GM19463 (cell line): ENCODE data around the gene APBA2.

ENCODE experiments used
- ATAC-seq: cut with Tn5 transposase; IDR thresholded peaks from one replicate; pipeline ENCODE4 v1.9.1; 2021; ENCODE audit warnings: mild to moderate bottlenecking, moderate library complexity; ENCODE audit not compliant: unreplicated experiment

APBA2 gene

GRCh38 chr15:28980709-28981350, 95.1 kb downstream of the APBA2 start:
- no peak for ATAC-seq

- no peak for ATAC-seq
These were observed 95.6 kb downstream of the APBA2 start for GRCh38 chr15:28981351-28981720.

GRCh38 chr15:28981921-28982320, 96.1 kb downstream of the APBA2 start:
- ATAC-seq = no peak

GRCh38 chr15:28982886-28983285, 97.1 kb downstream of the APBA2 start:
- ATAC-seq = no peak

- no peak for ATAC-seq
These were observed 97.9 kb downstream of the APBA2 start for GRCh38 chr15:28983432-28984311.

- no peak for ATAC-seq
These were observed 98.9 kb downstream of the APBA2 start for GRCh38 chr15:28984421-28985315.

GRCh38 chr15:28985316-28985645, 99.5 kb downstream of the APBA2 start:
- no peak for ATAC-seq

- no peak for ATAC-seq
These were observed 99.9 kb downstream of the APBA2 start for GRCh38 chr15:28985691-28986090.

- no peak for ATAC-seq
These were observed 100.3 kb downstream of the APBA2 start for GRCh38 chr15:28986108-28986507.

- no peak for ATAC-seq
These were observed 101.0 kb downstream of the APBA2 start for GRCh38 chr15:28986726-28987125.

- no peak for ATAC-seq
These were observed 101.6 kb downstream of the APBA2 start for GRCh38 chr15:28987337-28987736.

- ATAC-seq = no peak
These were observed 103.6 kb downstream of the APBA2 start for GRCh38 chr15:28989239-28989830.

- ATAC-seq = no peak
These were observed 104.1 kb downstream of the APBA2 start for GRCh38 chr15:28989896-28990295.

- ATAC-seq = no peak
These were observed 104.6 kb downstream of the APBA2 start for GRCh38 chr15:28990390-28990789.

GRCh38 chr15:28991236-28992171, 105.7 kb downstream of the APBA2 start:
- no peak for ATAC-seq

- ATAC-seq = no peak
These were observed 106.6 kb downstream of the APBA2 start for GRCh38 chr15:28992336-28992864.

- ATAC-seq = no peak
These were observed 107.4 kb downstream of the APBA2 start for GRCh38 chr15:28993051-28993719.

GRCh38 chr15:28993720-28994053, 107.9 kb downstream of the APBA2 start:
- no peak for ATAC-seq

GRCh38 chr15:28994142-28994830, 108.5 kb downstream of the APBA2 start:
- no peak for ATAC-seq
